ENCODE data around the gene CCDC85B. TPM values are rescaled to one million over a fixed set of nuclear protein-coding genes. Genes with fewer than 3 reads are reported as not detected.

The CCDC85B gene
- total RNA-seq, 6 experiments from 2014 or later = 4.9 to 19.2 (median 6.6) TPM

DNA sequence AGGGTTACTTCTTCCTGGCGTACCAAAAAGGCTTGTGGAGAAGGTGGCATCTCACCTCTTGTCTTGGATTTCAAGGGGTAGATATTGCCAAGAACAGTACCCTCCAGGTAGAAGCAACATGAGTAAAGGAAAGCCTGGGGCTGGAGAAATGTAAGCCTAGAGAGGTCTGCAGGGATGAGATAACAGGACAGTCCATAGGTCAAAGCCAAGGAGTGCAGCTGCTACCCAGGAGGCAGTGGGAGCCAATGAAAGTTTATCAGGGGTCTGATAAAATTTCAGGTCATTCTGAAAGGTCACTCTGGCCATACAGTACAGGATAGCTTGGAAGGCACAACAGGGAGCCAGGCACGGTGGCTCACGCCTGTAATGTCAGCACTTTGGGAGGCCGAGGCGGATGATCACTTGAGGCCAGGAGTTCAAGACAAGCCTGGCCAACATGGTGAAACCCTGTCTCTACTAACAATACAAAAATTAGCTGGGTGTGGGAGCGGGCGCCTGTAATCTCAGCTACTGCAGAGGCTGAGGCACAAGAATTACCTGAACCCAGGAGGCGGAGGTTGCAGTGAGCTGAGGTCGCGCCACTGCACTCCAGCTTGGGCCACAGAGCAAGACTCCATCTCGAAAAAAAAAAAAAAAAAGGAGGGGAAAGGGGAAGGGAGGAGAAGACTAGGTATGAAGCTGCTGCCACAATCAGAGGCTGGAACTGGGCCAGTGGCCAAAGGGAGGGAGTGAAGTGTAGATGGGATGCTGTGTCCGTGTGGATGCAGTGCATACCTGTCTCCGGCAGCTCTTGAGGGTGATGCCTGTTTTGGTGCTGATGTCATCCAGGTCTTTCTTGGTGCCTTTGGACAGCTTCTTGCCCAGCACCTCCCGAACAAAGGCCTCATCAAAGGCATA, 3.4 kb upstream of the CCDC85B start:
- Histone ChIP-seq H3K9me3 (no peaks in the 10 kb centered on the region), H3K27ac (peak overlapping the region in 1 of 3 donors; percentile 88), H3K4me1 (peaks cover 0 to 32% (median 8%) of the 10 kb centered on the region in 4 donors), H3K27me3 (no peaks in the 10 kb centered on the region), H3K36me3 (peaks cover 0 to 11% (median 0%) of the 10 kb centered on the region in 4 donors), H3K4me3 (peak overlapping the region in 2 of 3 donors; percentile 73 to 80)
- DNase-seq (no peak), ATAC-seq (no peak)
- intact Hi-C loops (cut with DNase I) = loop anchor here (10.0 kb wide), 1 partner anchor 98 kb away; no protein-coding TSS in a partner anchor
- TF ChIP-seq POLR2A (IDR thresholded peaks at IDR 0.05) = no peak
- TF ChIP-seq, protein P1, sequence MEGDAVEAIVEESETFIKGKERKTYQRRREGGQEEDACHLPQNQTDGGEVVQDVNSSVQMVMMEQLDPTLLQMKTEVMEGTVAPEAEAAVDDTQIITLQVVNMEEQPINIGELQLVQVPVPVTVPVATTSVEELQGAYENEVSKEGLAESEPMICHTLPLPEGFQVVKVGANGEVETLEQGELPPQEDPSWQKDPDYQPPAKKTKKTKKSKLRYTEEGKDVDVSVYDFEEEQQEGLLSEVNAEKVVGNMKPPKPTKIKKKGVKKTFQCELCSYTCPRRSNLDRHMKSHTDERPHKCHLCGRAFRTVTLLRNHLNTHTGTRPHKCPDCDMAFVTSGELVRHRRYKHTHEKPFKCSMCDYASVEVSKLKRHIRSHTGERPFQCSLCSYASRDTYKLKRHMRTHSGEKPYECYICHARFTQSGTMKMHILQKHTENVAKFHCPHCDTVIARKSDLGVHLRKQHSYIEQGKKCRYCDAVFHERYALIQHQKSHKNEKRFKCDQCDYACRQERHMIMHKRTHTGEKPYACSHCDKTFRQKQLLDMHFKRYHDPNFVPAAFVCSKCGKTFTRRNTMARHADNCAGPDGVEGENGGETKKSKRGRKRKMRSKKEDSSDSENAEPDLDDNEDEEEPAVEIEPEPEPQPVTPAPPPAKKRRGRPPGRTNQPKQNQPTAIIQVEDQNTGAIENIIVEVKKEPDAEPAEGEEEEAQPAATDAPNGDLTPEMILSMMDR (IDR thresholded peaks at IDR 0.05) = no peak
- 78% methylated on average over 10 of the region's 14 CpGs for WGBS (ENCODE audit: insufficient coverage, low coverage, low lambda C conversion rate, missing lambda C conversion rate)

DNA sequence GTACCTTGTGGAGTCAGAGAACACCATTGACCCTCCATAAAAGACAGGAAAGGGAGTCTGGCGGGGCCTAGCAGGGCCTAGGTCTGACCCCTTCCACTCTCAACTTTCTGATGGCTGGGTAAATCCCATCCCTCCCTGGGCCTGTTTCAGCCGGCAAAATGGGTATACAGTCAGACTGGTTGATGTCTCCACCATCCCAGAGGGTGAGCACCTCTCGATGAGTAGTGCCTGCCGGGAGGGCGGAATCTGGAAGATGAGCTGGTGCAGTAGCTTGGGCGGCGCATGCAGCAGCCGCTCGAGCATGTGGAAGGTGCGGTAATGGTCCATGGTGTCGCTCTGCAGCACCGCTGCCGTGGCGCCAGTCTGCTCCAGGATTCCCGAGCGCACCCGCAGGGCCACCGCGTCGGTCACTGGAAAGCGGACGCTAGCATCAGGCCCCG, 2.7 kb upstream of the CCDC85B start:
- no peaks in the 10 kb centered on the region for H3K9me3 ChIP-seq
- TF ChIP-seq, protein P1 (IDR thresholded peaks at IDR 0.05) = no peak
- no peak for TF ChIP-seq POLR2A (IDR thresholded peaks at IDR 0.05)
- H3K4me1 ChIP-seq = peaks cover 0 to 32% (median 8%) of the 10 kb centered on the region in 4 donors
- no peaks in the 10 kb centered on the region for H3K27me3 ChIP-seq
- DNase-seq (no peak), ATAC-seq (no peak)
- peak overlapping the region; percentile 81 to 88 (median 85) for H3K27ac ChIP-seq
- WGBS (ENCODE audit: insufficient coverage, low coverage, low lambda C conversion rate, missing lambda C conversion rate) = 15% methylated on average over 5 of the region's 23 CpGs
- peak overlapping the region; percentile 73 to 89 (median 80) for H3K4me3 ChIP-seq
- H3K36me3 ChIP-seq = peaks cover 0 to 11% (median 0%) of the 10 kb centered on the region in 4 donors
- intact Hi-C loops (cut with DNase I) = loop anchor here (10.0 kb wide), 1 partner anchor 97 kb away; no protein-coding TSS in a partner anchor

DNA sequence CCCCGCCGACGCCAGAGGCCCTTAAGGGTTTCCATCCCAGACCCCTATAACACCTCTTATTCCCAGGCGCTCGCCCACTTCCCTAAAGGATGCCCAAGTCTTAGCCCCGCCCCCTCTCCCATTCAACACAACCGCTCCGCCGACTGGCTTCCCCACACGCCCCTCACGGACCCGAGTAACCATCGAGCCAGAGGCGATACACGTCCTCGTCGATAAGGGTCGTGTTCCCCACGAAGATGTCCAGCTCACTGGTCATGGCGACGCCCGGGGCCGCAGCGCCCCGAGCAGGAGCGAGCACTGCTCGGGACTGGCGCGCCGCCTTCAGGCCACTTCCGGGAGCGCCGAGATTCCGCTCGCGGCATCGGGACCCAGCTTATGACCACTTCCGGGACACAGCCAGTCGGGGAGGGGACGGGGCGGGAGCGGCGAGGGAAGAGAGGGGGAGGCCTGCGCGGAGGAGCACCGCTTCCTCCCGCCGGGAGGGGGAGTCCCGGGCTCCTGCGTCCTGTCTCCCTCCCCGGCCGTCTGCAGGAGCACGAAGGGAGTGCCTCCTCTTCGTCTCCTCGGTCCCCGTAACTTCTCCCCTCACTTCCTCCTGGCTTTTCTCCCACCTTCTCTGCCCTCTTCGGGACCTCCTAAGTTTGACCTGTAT, 2.2 kb upstream of the CCDC85B start, which contains the start of gene FIBP:
Gene FIBP, minus strand, starts transcription at position 309 of the 652 bp plus-strand sequence. Its CDS starts 53 bp downstream, at position 256.
- Histone ChIP-seq H3K4me3 (peak within 1 kb of the TSS; percentile 73 to 89 (median 80)), H3K36me3 (peaks cover 0 to 11% (median 0%) of the 10 kb centered on the region in 4 donors), H3K27ac (peak within 1 kb of the TSS; percentile 81 to 88 (median 85)), H3K27me3 (no peaks in the 10 kb centered on the region), H3K4me1 (peaks cover 0 to 32% (median 8%) of the 10 kb centered on the region in 4 donors), H3K9me3 (no peaks in the 10 kb centered on the region)
- 0% methylated on average over 7 of the region's 57 CpGs for WGBS (ENCODE audit: insufficient coverage, low coverage, low lambda C conversion rate, missing lambda C conversion rate)
- intact Hi-C loops (cut with DNase I) = loop anchor here (10.0 kb wide), 1 partner anchor 97 kb away; no protein-coding TSS in a partner anchor
- TF ChIP-seq, protein P1 (IDR thresholded peaks at IDR 0.05) = peak; percentile 79 to 88 (median 81)
- TF ChIP-seq POLR2A (IDR thresholded peaks at IDR 0.05) = peak; percentile 91
- DNase-seq = peak; percentile 98 to 99 (median 98)
- peak; percentile 82 to 90 (median 86) for ATAC-seq

All from right lobe of liver (tissue), 6 donors.